HuH-7.5 (cell line): ENCODE measurements around the gene HAAO.

Source experiments
- DNase-seq: peaks from one replicate; pipeline ENCODE4 v3.0.0; 2011; ENCODE audit warnings: low spot score

The HAAO gene

DNA sequence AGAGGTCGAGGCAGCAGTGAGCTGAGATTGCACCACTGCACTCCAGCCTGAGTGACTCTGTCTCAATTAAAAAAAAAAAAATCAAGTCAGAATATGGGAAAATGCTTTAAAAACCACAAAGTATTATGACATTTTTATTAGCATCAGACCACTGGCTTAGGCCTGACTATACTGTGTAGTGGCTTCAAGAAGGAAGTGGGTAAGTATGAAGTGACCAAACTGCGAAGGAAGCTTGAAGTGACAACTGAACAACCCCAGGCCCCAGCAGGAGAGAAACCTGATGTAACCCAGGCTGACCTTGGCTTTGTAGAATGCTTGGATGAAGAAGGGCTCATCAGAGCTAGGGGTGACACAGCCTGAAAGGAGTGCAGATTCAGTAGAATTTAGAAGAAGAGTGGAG lies 21.4 kb upstream of the HAAO start:
- no peak for DNase-seq

GRCh38 chr2:42812899-42813479 lies 20.6 kb upstream of the HAAO start:
- no peak for DNase-seq

- peak; percentile 47 for DNase-seq
Observed at GRCh38 chr2:42810971-42811811, 18.8 kb upstream of the HAAO start.

DNA sequence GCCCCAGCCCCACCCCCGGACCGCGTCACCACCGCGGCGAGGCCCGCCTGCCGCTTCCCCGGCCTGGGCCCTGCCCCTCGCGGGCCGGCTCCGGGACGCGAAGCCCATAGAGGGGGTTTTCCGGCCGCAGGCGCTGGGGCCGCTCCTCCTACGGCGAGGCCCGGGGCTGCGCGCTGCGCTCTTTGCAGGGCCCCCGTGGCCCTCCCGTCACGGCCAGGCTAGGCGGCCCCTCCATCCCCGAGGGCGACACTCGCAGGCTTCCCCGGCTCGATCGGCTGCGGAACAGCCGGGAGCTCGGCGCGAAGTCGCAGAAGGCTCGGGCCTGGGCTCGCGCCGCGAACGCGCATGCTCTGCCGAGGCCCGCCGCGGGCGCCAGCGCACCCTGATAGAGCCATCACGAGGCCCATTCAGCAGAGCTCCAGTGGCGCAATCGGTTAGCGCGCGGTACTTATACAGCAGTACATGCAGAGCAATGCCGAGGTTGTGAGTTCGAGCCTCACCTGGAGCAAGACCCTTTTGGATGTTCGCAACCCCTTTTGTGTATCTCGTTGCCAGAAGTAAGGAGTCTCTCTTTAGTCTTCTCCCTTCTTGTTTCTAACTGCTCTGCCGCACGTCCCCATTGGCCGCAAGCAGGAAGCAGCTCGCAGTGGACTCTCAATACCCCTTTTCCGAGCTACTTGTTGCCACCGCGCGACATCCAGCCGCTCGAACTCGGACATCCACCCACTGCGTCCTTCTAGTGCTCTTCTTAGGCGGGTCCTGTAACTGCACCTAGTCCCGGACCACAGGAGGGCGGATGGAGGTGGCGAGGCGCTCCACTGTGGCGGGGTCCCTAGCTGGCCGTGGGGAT lies 18.0 kb upstream of the HAAO start:
- DNase-seq, result peak; percentile 78

DNA sequence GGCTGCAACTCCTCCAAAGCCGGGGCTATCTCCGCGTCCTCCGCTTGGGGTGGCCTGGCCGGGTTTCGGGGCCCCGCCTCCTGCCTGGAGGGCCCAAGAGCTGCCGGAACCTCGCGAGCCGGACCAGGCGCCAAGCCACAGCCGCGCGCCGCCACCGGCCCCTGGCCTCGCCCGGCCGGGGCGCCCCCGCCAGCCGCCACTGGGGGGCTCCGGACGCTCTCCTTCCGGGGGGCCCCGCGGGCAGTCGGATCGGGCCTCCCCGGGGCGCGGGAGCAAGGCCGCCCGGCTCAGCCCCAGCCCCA lies 17.4 kb upstream of the HAAO start:
- peak; percentile 66 for DNase-seq

- DNase-seq, result no peak
Observed at GRCh38 chr2:42809131-42809818, 16.9 kb upstream of the HAAO start.

DNA sequence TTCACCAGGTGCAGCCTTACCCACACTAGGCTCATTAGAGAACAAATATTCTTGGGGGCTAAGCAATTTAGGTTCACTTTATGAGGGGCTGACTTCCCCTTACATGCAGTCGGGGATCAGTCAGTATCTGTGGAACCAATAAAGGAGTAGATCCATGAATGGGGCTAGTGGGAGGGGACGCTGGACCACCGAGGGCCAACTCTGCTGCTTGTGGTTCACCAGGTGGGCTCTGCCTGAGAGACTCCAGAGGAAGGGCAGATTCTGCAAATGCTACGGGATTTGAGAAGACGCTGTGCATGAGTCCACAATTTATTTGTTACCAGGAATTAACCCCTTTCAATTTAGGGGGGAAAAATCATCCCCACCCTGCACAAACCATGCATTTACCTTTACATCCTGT lies 15.9 kb upstream of the HAAO start:
- DNase-seq, result no peak

DNA sequence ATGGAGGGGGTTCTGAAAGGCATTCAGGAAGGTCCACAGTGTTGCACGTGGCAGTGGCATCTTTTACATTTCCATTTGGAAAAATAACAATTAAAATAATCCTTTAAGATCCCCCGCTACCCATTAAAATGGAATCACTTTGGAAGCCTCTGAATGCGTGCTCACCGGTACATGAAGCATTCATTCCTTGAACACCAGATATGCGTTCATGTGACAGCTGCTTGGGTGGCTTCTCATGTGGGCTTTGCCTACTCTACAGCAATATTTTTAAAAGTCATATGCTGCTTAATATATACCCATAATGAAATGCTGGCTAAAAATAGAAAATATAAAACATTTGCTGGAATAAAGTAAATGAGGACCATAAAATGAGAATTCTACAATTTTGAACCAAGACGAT lies 14.4 kb upstream of the HAAO start:
- no peak for DNase-seq

GRCh38 chr2:42804891-42805290 lies 12.5 kb upstream of the HAAO start:
- no peak for DNase-seq

DNA sequence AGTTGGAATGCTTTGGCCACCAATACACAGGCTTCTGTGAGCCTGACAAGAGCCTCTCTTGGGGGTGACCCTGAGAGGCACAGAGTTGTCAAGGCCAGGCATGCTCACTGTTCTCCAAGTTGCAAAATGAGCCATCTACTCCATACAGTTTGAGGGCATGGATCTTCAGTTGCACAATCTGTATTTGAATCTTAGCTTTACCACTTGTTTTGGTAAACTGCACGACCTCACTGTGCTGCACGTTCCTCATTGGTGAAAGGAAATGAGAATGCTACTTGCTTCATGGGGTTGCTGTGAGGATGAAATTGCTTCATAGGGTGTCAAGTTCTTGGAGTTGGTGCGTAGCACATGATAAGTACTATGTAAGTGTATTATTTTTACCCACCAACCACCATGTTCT lies 12.0 kb upstream of the HAAO start:
- no peak for DNase-seq

GRCh38 chr2:42802150-42802549 lies 9.8 kb upstream of the HAAO start:
- DNase-seq, result no peak

- DNase-seq, result no peak
Observed at GRCh38 chr2:42801381-42801780, 9.0 kb upstream of the HAAO start.

- DNase-seq, result no peak
Observed at GRCh38 chr2:42800981-42801380, 8.6 kb upstream of the HAAO start.

DNA sequence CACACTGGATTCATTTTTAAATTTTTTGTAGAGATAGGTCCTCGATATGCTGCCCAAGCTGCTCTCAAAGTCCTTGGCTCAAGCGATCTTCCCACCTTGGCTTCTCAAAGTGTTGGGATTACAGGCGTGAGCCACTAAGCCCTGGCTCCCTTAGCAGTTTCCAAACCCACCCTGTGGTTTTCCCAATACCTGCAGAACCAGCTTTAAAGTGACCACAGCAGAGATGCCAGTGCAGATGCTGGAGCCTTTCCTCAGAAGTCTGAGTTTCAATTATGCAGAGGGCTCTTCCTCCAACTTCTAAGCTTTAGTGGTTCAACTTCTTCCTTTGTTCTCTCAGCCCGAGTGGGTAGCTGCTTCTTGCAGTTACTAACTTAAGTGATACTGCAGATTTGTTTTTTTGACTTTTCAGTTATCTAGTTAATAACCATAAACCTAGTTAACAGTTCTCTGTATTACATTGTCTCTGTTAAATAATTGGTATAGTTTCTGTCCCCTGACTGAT lies 8.1 kb upstream of the HAAO start:
- DNase-seq, result no peak

- no peak for DNase-seq
Observed at GRCh38 chr2:42799881-42800280, 7.5 kb upstream of the HAAO start.

- no peak for DNase-seq
Observed at GRCh38 chr2:42797281-42797680, 4.9 kb upstream of the HAAO start.

- DNase-seq, result no peak
Observed at GRCh38 chr2:42796427-42797248, 4.3 kb upstream of the HAAO start.

DNA sequence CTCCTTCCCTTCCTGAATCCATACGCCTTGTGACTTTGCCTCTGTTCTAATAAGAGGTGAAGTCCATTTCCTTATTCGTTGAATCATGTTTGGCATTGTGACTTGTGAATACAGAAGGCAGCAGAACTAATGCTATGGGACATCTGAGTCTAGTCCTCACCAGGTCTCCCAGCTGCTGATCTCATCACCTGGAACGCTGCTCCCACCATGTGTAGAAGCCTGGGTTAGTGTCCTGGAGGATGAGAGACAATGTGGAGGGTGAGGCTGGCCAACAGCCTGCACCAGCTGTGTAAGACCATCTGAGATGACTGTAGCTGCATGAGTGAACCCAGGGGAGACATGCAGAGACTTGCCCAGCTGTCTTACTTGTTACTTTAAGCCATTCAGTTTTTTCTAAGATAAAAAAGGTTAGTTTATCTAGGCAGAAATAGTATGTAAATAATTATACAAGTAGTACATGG lies 3.5 kb upstream of the HAAO start:
- no peak for DNase-seq

DNA sequence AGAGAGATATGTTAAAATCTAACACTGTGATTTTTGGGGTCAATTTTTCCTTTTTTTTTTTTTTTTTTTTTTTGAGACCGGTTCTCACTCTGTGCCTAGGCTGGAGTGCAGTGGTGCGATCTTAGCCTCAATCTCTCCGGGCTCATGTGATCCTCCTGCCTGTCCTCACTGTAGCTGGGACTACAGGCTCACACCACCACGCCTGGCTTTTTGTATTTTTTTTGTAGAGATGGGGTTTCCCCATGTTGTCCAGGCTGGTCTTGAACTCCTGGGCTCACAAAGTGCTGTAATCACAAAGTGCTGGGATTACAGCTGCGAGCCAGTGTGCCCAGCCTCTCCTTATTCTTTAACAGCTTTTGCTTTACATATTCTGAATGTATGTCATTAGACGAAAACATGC lies 2.9 kb upstream of the HAAO start:
- no peak for DNase-seq

DNA sequence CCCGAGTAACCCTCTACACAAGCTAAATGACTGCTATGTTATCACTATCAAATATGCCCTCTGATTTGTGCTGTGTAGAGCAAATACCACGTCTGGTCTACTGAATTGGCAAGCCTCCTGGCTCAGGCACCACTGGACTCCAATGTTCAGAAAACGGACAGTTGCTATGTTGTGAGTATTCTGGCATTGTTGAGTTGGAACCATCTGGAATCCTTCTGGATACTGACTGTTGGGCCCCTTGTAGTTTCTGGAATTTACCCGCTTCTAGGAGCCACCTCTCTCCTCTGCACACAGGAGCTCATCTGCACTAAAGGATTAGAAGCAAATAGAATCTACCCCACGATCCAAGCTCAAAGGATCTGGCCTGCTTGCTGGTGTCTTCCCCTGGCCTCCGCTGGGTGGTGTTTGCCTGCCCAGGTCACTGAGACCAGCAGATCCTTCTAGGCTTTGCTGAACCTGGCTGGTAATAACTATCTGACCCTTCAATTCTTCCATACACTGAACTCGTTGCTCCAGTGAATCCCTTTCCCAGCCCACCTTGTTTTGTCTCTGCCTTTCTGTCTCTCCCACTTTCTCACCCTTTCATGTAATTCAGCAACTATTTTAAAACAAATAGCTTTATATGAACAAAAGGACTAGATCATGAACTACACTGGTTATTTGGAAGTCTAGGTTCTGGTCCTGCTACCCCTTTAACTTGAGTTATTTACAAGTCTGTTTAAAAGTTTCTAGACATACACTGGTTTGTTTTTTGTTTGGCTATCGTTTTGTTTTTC lies 2.1 kb upstream of the HAAO start:
- peak; percentile 79 for DNase-seq
